Measurements from ENCODE around the gene TBC1D5.

GRCh38 chr3:17301271-17301670 lies 441.2 kb downstream of the TBC1D5 start:
- TF ChIP-seq CTCF (IDR thresholded peaks at IDR 0.05): no peak
- TF ChIP-seq EZH2 (IDR thresholded peaks at IDR 0.05; ENCODE audit: borderline replicate concordance, insufficient read depth, low read depth, low read length, poor library complexity, severe bottlenecking): no peak

All from B cell (primary cell).